Measurements from ENCODE around the gene OCEL1. TPM values are rescaled to one million over a fixed set of nuclear protein-coding genes. Genes with fewer than 3 reads are reported as not detected.
A peak's percentile ranks its signal among the peaks of the same experiment; 100 is the strongest.

Gene OCEL1
- total and polyA plus RNA-seq, 10 of the 15 experiments (the other 5 are each of a cell fraction or from before 2014, with no cell fraction given) = 2.8 to 18.2 (median 7.4) TPM

GRCh38 chr19:17215127-17215971, 10.7 kb upstream of the OCEL1 start, which contains the start of gene USE1 (continued):
- TF ChIP-seq, protein P1, sequence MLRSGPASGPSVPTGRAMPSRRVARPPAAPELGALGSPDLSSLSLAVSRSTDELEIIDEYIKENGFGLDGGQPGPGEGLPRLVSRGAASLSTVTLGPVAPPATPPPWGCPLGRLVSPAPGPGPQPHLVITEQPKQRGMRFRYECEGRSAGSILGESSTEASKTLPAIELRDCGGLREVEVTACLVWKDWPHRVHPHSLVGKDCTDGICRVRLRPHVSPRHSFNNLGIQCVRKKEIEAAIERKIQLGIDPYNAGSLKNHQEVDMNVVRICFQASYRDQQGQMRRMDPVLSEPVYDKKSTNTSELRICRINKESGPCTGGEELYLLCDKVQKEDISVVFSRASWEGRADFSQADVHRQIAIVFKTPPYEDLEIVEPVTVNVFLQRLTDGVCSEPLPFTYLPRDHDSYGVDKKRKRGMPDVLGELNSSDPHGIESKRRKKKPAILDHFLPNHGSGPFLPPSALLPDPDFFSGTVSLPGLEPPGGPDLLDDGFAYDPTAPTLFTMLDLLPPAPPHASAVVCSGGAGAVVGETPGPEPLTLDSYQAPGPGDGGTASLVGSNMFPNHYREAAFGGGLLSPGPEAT (IDR thresholded peaks at IDR 0.05; ENCODE audit: low read depth) = peak; percentile 87
- TF ChIP-seq PBX3 (IDR thresholded peaks at IDR 0.05; ENCODE audit: insufficient replicate concordance, low read depth, low read length) (no peak), KAT2A (conservative IDR thresholded peaks at IDR 0.05; ENCODE audit: control insufficient read depth, low read depth, low read length) (no peak), IRF4 (IDR thresholded peaks at IDR 0.05; ENCODE audit: low read depth, low read length) (peak; percentile 35; the same call in 1 of the 2 replicates), MEF2A (IDR thresholded peaks at IDR 0.05; ENCODE audit: insufficient read depth, low read depth, low read length) (no peak)
- TF ChIP-seq, protein P2, sequence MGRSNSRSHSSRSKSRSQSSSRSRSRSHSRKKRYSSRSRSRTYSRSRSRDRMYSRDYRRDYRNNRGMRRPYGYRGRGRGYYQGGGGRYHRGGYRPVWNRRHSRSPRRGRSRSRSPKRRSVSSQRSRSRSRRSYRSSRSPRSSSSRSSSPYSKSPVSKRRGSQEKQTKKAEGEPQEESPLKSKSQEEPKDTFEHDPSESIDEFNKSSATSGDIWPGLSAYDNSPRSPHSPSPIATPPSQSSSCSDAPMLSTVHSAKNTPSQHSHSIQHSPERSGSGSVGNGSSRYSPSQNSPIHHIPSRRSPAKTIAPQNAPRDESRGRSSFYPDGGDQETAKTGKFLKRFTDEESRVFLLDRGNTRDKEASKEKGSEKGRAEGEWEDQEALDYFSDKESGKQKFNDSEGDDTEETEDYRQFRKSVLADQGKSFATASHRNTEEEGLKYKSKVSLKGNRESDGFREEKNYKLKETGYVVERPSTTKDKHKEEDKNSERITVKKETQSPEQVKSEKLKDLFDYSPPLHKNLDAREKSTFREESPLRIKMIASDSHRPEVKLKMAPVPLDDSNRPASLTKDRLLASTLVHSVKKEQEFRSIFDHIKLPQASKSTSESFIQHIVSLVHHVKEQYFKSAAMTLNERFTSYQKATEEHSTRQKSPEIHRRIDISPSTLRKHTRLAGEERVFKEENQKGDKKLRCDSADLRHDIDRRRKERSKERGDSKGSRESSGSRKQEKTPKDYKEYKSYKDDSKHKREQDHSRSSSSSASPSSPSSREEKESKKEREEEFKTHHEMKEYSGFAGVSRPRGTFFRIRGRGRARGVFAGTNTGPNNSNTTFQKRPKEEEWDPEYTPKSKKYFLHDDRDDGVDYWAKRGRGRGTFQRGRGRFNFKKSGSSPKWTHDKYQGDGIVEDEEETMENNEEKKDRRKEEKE (IDR thresholded peaks at IDR 0.05) = no peak
